NCI-H510A (cell line): ENCODE data around the gene HOXA6.

Experiments used
- DNase-seq: peaks from one replicate; lab custom pipeline; 2025; lab: John Stamatoyannopoulos, UW

The HOXA6 gene

GRCh38 chr7:27161214-27161720 lies 13.7 kb upstream of the HOXA6 start:
- DNase-seq = no peak

DNA sequence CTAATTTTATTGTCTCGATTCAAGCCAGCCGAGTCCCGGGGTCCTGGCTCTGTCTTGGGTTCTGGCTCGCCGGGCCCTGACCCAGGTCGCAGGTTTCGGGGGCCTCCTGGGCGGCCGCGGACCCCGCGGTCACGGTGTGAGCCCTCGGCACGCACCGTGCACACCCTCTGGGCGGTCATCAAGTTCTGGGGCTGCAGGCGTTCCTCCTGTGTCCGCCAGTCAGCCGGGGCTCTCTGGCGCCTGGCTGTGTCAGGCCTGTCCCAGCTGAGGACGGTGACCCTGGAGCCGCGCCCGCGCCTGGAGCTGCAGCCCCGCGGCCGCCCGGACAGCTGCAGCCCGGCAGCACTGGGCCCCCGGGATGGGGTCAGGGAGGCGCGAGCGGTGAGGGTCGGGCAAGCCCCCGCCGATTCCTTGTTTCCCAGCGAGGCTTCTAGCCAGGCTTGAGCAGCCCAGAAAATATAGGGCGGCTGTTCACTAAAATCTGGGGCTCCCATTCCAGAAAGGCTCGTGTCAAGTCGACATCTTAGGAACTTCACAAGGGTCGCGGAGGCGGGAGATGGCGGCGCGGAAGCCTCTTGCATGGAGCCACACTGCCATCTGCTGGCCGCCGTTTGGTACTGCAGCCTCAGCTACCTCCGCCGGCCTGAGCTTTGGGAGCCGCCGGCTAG lies 13.1 kb upstream of the HOXA6 start:
- DNase-seq = peak; percentile 78

DNA sequence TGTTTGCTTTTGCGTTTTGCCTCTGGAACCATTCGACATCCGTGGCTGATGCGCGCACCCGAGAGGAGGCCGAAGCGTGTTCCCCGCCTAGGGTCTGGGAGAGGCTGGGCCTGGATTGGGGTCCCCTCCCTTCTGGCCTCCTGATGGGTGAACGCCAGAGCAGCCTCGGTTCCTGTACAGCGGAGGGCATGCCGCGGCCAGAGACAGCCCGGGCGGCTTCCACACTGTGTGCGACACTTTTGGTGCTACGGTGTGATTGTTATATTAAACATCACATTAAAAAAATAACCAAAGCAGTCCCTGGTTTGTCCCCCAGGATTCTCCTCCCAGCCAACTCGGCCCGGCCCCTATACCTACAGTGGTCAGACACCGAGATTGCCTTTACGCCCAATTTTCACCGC lies 12.6 kb upstream of the HOXA6 start:
- no peak for DNase-seq

DNA sequence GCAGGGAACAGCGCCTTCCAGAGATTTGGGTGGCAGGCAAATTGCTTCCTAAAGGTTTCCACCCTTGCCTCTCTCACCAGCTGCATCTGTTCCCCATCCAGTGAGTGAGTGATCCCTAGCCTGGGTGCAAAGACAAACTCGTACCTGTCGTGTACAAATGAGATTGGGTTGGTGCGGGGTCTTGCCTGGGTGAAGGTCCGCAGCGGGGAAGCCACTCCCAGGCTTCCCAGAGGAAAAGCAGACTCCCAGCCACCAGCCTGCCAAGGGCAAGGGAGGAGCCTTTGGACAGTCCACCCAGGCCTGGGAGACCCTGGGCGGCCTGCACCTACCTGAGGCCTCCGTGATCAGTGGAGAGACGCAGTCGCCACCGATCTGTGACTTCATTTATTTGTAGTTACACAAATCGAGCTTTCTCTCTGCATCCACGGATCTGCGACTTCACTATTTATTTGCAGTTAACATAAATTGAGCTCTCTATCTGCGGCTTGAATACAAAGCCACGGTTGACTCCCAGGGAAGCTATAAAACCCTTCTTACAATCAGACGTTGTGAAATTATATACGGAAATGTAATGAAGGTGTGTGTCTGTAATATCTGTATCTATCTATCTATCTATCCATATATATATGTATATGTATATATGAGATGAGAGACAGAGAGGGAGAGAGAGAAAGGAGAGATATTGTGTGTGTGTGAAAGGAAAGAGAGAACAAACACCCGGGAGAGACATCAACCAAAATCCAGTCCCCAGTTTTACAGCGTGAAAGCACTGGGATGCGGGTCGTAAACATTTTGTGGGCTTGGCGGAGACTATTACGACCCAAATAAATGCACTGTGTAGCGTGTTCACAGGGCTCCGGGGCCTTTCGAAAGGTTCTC lies 11.9 kb upstream of the HOXA6 start:
- DNase-seq = no peak

GRCh38 chr7:27158436-27159265 lies 11.1 kb upstream of the HOXA6 start:
- DNase-seq = no peak

DNA sequence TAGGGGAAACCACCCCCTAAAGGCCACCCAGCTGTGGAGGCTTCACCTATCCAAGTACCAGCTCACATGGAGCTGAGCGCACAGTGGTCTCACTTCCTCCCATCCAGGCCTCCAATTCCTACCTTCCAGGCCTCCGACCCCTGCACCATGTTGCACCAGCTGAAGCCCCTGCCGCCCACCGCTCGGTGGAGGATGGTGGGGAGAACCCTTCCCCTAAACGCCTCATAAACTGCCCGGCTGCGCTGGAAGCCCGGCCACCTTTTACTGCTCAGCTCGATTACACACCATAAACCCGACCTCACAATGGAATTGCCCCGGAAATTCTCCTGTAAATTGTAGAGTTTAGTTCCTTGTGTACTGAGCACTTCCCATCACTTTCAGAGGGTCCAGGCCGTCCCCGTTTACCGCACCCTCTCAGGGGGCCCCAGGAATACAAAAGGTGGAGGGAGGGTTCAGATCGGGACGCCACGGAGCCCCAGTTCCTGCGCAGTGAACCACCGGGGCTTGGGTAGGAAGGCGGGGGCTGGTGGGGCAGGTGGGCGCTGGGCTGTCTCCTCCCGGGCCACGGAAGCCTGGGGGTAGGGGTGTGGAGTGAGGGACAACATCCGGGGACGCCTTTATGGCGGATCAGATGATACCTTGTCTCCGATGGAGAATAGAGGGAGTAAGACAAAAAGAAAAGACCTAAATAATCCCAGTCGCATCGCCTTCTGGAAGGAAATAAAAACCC lies 10.3 kb upstream of the HOXA6 start:
- no peak for DNase-seq

GRCh38 chr7:27156916-27157701 lies 9.5 kb upstream of the HOXA6 start:
- DNase-seq = no peak

DNA sequence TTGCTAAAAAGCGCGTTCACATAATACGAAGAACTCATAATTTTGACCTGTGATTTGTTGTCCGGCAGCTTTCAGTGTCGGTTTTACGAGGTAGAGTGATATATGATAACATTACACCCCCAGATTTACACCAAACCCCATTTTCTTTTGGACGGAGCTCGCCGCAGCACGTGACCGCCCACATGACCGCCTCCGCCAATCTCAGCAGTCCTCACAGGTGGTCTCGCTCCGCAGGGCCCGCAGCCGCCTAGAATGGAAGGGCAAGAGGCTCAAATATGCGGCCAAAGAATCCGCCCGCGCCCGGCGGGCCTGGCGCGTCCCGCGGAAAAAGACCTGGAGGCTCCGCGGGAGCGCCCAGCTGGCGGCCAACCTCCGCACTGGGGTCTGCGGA lies 8.9 kb upstream of the HOXA6 start, which contains the start of gene HOXA7:
TSS of gene HOXA7 (minus strand) at position 168 of the 391 bp plus-strand sequence. CDS start at position 38, 130 bp downstream.
- peak; percentile 69 for DNase-seq

- DNase-seq = no peak
Measured at GRCh38 chr7:27155816-27156507, 8.4 kb upstream of the HOXA6 start.

DNA sequence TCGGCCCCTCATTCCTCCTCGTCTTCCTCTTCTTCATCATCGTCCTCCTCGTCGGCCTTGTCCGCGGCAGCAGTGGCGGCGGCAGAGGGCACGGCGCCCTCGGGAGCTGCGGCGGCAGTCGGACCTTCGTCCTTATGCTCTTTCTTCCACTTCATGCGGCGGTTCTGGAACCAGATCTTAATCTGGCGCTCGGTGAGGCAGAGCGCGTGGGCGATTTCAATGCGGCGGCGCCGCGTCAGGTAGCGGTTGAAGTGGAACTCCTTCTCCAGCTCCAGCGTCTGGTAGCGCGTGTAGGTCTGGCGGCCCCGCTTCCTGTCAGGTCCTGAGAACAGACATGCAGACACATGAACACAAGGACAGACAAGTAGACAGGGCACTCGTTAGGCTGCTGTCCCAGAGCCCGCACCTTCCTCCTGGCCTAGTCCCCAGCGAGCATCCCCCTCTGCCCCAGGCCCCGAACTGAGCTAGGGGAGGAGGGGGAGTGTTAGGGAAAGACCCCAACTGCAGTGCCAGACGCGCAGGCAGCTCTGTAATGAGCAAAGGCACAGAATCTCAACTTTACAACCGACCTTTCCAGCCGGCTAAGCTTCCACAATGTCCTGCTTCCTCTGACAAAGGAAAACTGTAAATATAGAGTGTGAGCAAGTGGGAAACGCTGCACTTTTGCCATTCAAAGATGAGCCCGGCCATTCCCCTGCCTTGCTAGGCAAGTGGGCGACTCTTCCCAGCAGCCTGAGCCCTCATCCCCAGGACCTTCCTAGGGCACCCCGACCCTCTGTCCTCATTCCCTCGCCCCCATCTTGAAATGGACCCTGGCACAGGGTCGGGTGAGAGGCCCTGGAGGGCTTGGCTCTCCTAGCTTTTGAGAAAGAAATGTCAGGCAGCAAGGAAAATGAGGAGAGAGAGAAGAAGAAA lies 7.6 kb upstream of the HOXA6 start:
- no peak for DNase-seq

- no peak for DNase-seq
Measured at GRCh38 chr7:27154369-27154768, 6.8 kb upstream of the HOXA6 start.

GRCh38 chr7:27153526-27153925 lies 6.0 kb upstream of the HOXA6 start:
- DNase-seq = no peak

DNA sequence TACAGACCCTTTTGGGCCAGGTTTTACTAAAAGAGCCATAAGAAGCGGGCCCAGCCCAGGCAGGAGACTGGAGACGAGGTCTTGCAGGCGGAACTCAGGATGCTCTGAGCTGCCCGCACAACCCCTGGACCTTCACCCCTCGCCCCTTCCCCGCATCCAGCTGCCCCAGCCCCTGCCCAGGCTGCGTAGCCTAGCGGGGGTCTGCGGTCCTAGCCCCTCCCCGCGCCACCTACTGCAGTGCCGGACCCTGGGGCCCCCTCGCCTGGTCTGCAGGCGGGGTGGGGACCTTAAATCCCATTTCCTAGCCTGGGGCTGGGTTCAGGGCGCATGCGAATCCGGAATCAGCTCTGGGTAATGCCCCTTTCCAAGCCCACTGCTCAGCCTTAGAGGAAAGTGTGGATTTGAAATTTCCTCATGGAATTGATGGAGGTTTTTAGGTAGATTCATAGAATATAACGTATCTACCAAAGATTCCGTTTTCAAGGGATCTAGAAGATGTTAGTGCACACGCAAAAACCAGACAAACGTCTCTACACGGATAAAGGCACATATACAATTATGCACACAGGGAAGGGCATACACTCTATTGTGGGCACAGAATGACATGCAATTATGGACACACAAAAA lies 5.4 kb upstream of the HOXA6 start:
- no peak for DNase-seq

- no peak for DNase-seq
Measured at GRCh38 chr7:27151931-27152815, 4.6 kb upstream of the HOXA6 start, which contains the start of gene HOXA3. Gene HOXA3 (minus strand): TSS chr7:27152583. CDS start chr7:27110640, 41,943 bp downstream.

GRCh38 chr7:27151341-27151930 lies 3.9 kb upstream of the HOXA6 start:
- DNase-seq = no peak

- DNase-seq = peak; percentile 81
Measured at GRCh38 chr7:27150568-27151340, 3.2 kb upstream of the HOXA6 start.
